ENCODE data around the gene QARS1. TPM values are rescaled to one million over a fixed set of nuclear protein-coding genes. Genes with fewer than 3 reads are reported as not detected.

QARS1 gene
- total RNA-seq, 1 experiment from 2014 or later = 346 TPM

- TF ChIP-seq POLR2AphosphoS5 (IDR thresholded peaks at IDR 0.05; ENCODE audit: low read depth, low read length) (peak; percentile 88), SRF (IDR thresholded peaks at IDR 0.05; ENCODE audit: low read depth) (no peak; the same call in 1 of the 2 replicates), EZH2phosphoT487 (IDR thresholded peaks at IDR 0.05; ENCODE audit: borderline replicate concordance) (no peak), ZBTB33 (IDR thresholded peaks at IDR 0.05; ENCODE audit: extremely low read depth, insufficient replicate concordance, low read length) (no peak)
These were observed 16.0 kb upstream of the QARS1 start, which contains the start of gene USP19 (continued) for GRCh38 chr3:49120438-49121131.

GRCh38 chr3:49120096-49120437, 15.5 kb upstream of the QARS1 start:
- Histone ChIP-seq H3K9me2 (ENCODE audit: insufficient read depth) (no peaks in the 10 kb centered on the region), H3K79me2 (ENCODE audit: insufficient read depth, low read length) (peaks cover 21% of the 10 kb centered on the region), H3K4me3 (replicated peaks in 1 of 2; ENCODE audit: low read depth in 1 of 2, low read length in 2 of 2) (peak overlapping the region; percentile 77 to 83), H2AFZ (ENCODE audit: low read depth, low read length, poor library complexity, severe bottlenecking) (no peak overlapping the region), H3K27ac (ENCODE audit: low read depth, low read length) (peak overlapping the region; percentile 100), H3K4me2 (ENCODE audit: low read length) (peak overlapping the region; percentile 99), H3K27me3 (ENCODE audit: insufficient read depth, low read length) (no peaks in the 10 kb centered on the region), H4K20me1 (ENCODE audit: insufficient read depth) (no peaks in the 10 kb centered on the region), H3K9me3 (ENCODE audit: control insufficient read depth in 1 of 2, insufficient read depth in 1 of 2, low read depth in 1 of 2, low read length in 2 of 2) (no peaks in the 10 kb centered on the region), H3K36me3 (ENCODE audit: control insufficient read depth in 1 of 2, insufficient read depth in 2 of 2, low read length in 2 of 2) (peaks cover 34% of the 10 kb centered on the region in 2 experiments), H3K9ac (ENCODE audit: low read length) (peak overlapping the region; percentile 96), H3K4me1 (ENCODE audit: control insufficient read depth in 1 of 2, insufficient read depth in 2 of 2, low read length in 2 of 2) (peaks cover 7 to 14% of the 10 kb centered on the region in 2 experiments)
- TSS peak; percentile 33 for BruUV-seq (replicated peaks)
- CTCF ChIA-PET = no interaction called here
- RAD21 ChIA-PET (ENCODE audit: low non-redundant PET in 1 of 2, low total read pairs in 2 of 2, uncharacterized antibody in 2 of 2, unreplicated experiment in 2 of 2) = interaction anchor here in 1 of 2 experiments (0.8 kb wide), 1 partner anchor 13 kb away, joined by 3 read pairs; no protein-coding TSS in a partner anchor
- DNase-seq (ENCODE audit: low read depth, low spot score) (no peak), ATAC-seq (peak; percentile 30; the same call in 1 of the 2 replicates)
- intact Hi-C loops (cut with micrococcal nuclease) = no loop called here
- no peak for TF ChIP-seq ZNF274 (IDR thresholded peaks at IDR 0.05; ENCODE audit: low read depth, low read length)
- no peak for TF ChIP-seq ZBTB33 (IDR thresholded peaks at IDR 0.05; ENCODE audit: extremely low read depth, insufficient replicate concordance, low read length)
- no peak for TF ChIP-seq POLR2AphosphoS5 (IDR thresholded peaks at IDR 0.05; ENCODE audit: low read depth, low read length)
- no peak for TF ChIP-seq ELF1 (IDR thresholded peaks at IDR 0.05; ENCODE audit: borderline replicate concordance, low read depth)
- no peak for TF ChIP-seq RAD21 (IDR thresholded peaks at IDR 0.05; ENCODE audit: low read depth)
- no peak for TF ChIP-seq SRF (IDR thresholded peaks at IDR 0.05; ENCODE audit: low read depth)
- no peak for TF ChIP-seq CBX3 (IDR thresholded peaks at IDR 0.05; ENCODE audit: low read depth)
- no peak for TF ChIP-seq CEBPB (IDR thresholded peaks at IDR 0.05; ENCODE audit: low read depth)
- TF ChIP-seq ATF3 (IDR thresholded peaks at IDR 0.05) = no peak
- no peak for TF ChIP-seq POLR2A (IDR thresholded peaks at IDR 0.05; ENCODE audit: borderline replicate concordance, extremely low read depth, insufficient read depth, insufficient read length)
- TF ChIP-seq MAX (IDR thresholded peaks at IDR 0.05) = no peak
- no peak for TF ChIP-seq SP1 (IDR thresholded peaks at IDR 0.05; ENCODE audit: low read depth)
- no peak for TF ChIP-seq FOSL1 (IDR thresholded peaks at IDR 0.05; ENCODE audit: low read depth)
- POLR2A ChIA-PET = interaction anchor here (1.0 to 1.3 kb wide), 3 partner anchors 16 to 98 kb away, joined by 3 to 5 read pairs (median 5); partner anchors contain the start of genes IMPDH2, NDUFAF3 and QARS1

Data from HCT116 (cell line).